Spinal cord (tissue), 10 donors: ENCODE results near the gene AKT1S1. TPM values are rescaled to one million over a fixed set of nuclear protein-coding genes. Genes with fewer than 3 reads are reported as not detected.
A peak's percentile ranks its signal among the peaks of the same experiment; 100 is the strongest.

Experiments used
- DNase-seq, 6 donors: peaks; one replicate each; pipeline versions ENCODE4 v3.0.0 to v3.0.0-alpha.2; 2013 to 2015; ENCODE audit warnings: low spot score in 6 of 6, low read depth in 4 of 6
- H3K27ac ChIP-seq: one replicate; pipeline ENCODE4 v1.5.1; 2013; ENCODE audit warnings: low read depth, low read length, control low read depth
- H3K27me3 ChIP-seq: one replicate; pipeline ENCODE4 v1.6.1; 2013; ENCODE audit warnings: low read length; ENCODE audit not compliant: control insufficient read depth, insufficient read depth
- H3K36me3 ChIP-seq: one replicate; pipeline ENCODE4 v1.6.1; 2013; ENCODE audit warnings: low read length; ENCODE audit not compliant: control insufficient read depth, insufficient read depth
- H3K4me1 ChIP-seq: one replicate; pipeline ENCODE4 v1.6.1; 2013; ENCODE audit warnings: low read length; ENCODE audit not compliant: control insufficient read depth, insufficient read depth
- H3K4me3 ChIP-seq: one replicate; pipeline ENCODE4 v1.5.1; 2013; ENCODE audit warnings: low read depth, low read length, control low read depth
- H3K9me3 ChIP-seq: one replicate; pipeline ENCODE4 v1.6.1; 2013; ENCODE audit warnings: low read length; ENCODE audit not compliant: control insufficient read depth, insufficient read depth
- WGBS: methylation state at CpG from one replicate; pipeline ENCODE4 v1.1.5; 2013; ENCODE audit warnings: missing lambda C conversion rate; ENCODE audit not compliant: insufficient coverage; 5-methylcytosine and 5-hydroxymethylcytosine counted together
- polyA plus RNA-seq, 2 donors: library from polyadenylated mRNA; unstranded; fragments of 120-200 nt; gene quantifications; one replicate each; pipeline ENCODE4 v1.2.1, GENCODE V29; 2013; ENCODE audit not compliant: insufficient read length in 2 of 2
- total RNA-seq, 2 donors: library from RNA; depleted of rRNA in 1 of 2; stranded (reverse); fragments of 120-200 nt in 1 of 2; fragments of >200 nt in 1 of 2; gene quantifications; one replicate each; pipeline versions ENCODE4 v1.2.3 to v1.2.4, GENCODE V29; 2013 to 2014
- donor health status: healthy.

Gene AKT1S1
- total and polyA plus RNA-seq, 4 donors: 3.8 to 43.8 (median 26.0) TPM

DNA sequence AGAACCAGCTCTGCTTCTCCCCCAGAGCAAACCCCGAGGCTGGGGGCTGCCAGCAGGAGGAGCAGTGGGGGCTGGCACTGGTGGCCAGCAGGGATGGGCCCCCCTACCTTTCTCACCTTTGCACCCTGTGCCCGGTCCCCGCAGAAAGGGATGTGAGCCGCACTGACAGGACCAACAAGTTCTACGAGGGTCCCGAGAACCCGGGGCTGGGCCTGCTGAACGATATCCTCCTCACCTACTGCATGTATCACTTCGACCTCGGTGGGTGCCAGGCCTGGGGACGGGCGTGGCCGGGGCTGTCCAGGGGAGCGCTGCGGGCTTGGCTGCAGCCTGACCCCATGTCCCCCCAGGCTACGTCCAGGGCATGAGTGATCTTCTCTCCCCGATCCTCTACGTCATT is 7.0 kb upstream of the AKT1S1 start:
- Histone ChIP-seq H3K4me1 (no peaks in the 10 kb centered on the region), H3K4me3 (no peak overlapping the region), H3K36me3 (peaks cover 88% of the 10 kb centered on the region), H3K27ac (no peak overlapping the region), H3K9me3 (no peaks in the 10 kb centered on the region), H3K27me3 (no peaks in the 10 kb centered on the region)
- no peak for DNase-seq
- 98% methylated on average over 16 of the region's 18 CpGs for WGBS

DNA sequence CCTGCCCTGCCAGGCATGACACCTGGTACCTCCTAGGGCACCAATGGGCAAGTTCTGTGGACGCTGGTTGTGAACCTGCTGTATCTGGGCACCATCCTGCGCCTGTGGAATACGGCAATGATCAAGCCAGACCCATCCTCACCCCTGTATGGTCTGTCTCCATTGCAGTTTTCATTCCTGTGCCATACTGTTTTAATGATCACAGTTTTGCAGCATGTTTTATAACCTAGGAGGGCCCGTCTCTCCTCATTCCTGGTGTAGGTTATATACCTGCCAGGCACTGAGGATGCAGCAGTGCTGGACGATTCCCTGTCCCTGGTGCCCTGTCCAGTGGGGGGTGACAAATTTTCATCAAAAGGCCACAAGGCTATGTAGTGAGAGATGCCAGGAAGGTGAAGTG is 5.9 kb upstream of the AKT1S1 start:
- H3K27ac ChIP-seq: no peak overlapping the region
- peaks cover 86% of the 10 kb centered on the region for H3K36me3 ChIP-seq
- WGBS: 100% methylated on average over 5 of the region's 5 CpGs

DNA sequence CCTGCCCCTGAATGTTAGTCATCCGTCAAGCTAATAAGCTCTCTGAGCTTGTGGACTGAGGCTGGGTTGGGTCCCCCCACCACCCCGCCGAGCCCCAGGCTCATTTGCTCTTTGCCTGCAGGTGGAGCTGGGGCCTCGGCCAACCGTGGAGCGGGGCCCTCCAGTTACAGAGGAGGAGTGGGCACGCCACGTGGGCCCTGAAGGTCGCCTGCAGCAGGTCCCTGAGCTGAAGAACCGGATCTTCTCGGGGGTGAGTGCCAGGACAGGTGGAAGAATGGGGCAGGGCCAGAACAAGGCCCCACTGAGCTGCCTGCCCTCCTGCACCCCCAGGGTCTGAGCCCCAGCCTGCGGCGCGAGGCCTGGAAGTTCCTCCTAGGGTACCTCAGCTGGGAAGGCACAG is 5.5 kb upstream of the AKT1S1 start:
- Histone ChIP-seq H3K4me3 (no peak overlapping the region), H3K9me3 (no peaks in the 10 kb centered on the region), H3K27ac (no peak overlapping the region), H3K27me3 (no peaks in the 10 kb centered on the region), H3K36me3 (peaks cover 81% of the 10 kb centered on the region), H3K4me1 (peaks cover 11% of the 10 kb centered on the region)
- WGBS: 96% methylated on average over 13 of the region's 14 CpGs
- DNase-seq: no peak

More for the DNA sequence above, 5.9 kb upstream of the AKT1S1 start:
- Histone ChIP-seq H3K9me3 (no peaks in the 10 kb centered on the region), H3K27me3 (no peaks in the 10 kb centered on the region), H3K4me1 (peaks cover 8% of the 10 kb centered on the region), H3K4me3 (no peak overlapping the region)
- no peak for DNase-seq

GRCh38 chr19:49881672-49882394 is 4.7 kb upstream of the AKT1S1 start:
- no peak for DNase-seq
- H3K4me1 ChIP-seq: peaks cover 11% of the 10 kb centered on the region
- H3K27me3 ChIP-seq: no peaks in the 10 kb centered on the region
- no peak overlapping the region for H3K4me3 ChIP-seq
- no peaks in the 10 kb centered on the region for H3K9me3 ChIP-seq
- 87% methylated on average over 22 of the region's 31 CpGs for WGBS
- H3K27ac ChIP-seq: no peak overlapping the region
- peaks cover 73% of the 10 kb centered on the region for H3K36me3 ChIP-seq

DNA sequence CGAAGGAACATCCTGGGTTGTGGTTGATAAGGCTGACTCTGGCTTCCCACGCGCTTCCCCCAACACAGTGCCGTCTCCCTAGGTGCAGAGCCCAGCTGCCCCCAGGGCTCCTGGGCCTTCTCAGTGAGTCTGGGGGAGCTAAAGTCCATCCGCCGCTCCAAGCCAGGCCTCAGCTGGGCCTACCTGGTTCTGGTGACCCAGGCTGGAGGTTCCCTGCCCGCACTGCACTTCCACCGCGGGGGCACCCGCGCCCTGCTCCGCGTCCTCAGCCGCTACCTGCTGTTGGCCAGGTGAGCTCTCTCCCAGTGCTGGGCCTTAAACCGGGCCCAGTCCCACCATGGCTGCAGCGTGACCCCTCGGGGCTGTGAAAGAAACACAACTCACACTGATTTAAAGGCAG is 4.0 kb upstream of the AKT1S1 start:
- over 99% methylated on average over 17 of the region's 17 CpGs for WGBS
- no peak for DNase-seq
- Histone ChIP-seq H3K36me3 (peaks cover 73% of the 10 kb centered on the region), H3K4me1 (peaks cover 11% of the 10 kb centered on the region), H3K27ac (no peak overlapping the region), H3K9me3 (no peaks in the 10 kb centered on the region), H3K27me3 (no peaks in the 10 kb centered on the region), H3K4me3 (no peak overlapping the region)

DNA sequence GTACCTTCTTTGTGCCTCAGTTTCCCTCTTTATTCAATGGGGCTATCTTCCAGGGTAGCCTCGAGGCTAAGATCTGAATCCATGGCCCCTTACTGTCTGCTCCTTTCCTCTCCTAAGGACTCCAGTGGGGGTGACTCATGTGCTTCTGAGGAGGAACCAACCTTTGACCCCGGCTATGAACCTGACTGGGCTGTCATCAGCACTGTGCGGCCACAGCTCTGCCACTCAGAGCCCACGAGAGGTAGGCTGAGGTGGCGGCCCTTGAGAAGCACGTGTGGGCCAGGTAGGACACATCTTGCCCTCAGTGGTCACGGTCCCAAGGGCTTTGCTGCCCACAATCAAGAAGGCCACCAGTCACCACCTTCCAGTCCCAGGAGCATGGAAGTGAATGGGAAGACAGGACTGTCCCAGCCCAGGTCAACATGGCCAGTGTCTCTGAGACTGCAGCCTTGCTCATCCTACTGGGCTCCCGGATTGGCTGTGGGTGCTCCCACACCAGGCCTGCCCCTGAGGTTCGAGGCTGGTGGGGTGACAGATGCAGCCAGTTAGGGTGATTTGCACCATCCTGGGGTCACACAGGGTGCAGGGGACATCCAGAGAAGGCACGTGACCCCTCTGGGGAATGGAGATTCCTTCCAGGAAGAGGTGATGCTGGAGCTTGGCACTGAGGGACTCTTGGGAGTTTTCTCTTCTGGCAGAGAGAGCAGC is 3.2 kb upstream of the AKT1S1 start:
- Histone ChIP-seq H3K9me3 (no peaks in the 10 kb centered on the region), H3K27ac (no peak overlapping the region), H3K36me3 (peaks cover 70% of the 10 kb centered on the region), H3K4me3 (no peak overlapping the region), H3K4me1 (peaks cover 19% of the 10 kb centered on the region), H3K27me3 (no peaks in the 10 kb centered on the region)
- WGBS: 95% methylated on average over 9 of the region's 10 CpGs
- no peak for DNase-seq

- H3K4me3 ChIP-seq: no peak overlapping the region
- H3K4me1 ChIP-seq: peaks cover 23% of the 10 kb centered on the region
- WGBS: 94% methylated on average over 7 of the region's 12 CpGs
- no peak for DNase-seq
- no peak overlapping the region for H3K27ac ChIP-seq
- H3K27me3 ChIP-seq: no peaks in the 10 kb centered on the region
- H3K36me3 ChIP-seq: peaks cover 69% of the 10 kb centered on the region
- H3K9me3 ChIP-seq: no peaks in the 10 kb centered on the region
These were observed 2.2 kb upstream of the AKT1S1 start for GRCh38 chr19:49879243-49879963.

DNA sequence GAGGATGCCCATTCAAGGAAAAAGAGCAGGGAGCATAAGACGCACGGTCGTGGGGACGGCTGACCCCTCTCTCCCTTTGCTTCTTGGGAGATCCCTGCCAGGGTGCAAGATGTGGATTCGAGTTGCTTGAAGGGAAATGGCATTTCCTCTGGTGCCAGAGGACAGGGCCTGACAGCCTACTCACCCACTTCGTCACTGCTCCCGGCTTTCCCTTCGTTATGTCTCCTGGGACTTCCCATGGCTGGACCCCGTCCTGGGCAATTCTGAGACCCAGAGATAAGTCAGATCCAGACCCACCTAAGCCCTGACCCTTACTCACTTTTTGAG is 1.6 kb upstream of the AKT1S1 start:
- H3K27ac ChIP-seq: peak overlapping the region; percentile 100
- H3K9me3 ChIP-seq: no peaks in the 10 kb centered on the region
- no peaks in the 10 kb centered on the region for H3K27me3 ChIP-seq
- peaks cover 23% of the 10 kb centered on the region for H3K4me1 ChIP-seq
- H3K36me3 ChIP-seq: peaks cover 69% of the 10 kb centered on the region
- no peak for DNase-seq
- WGBS: 82% methylated on average over 9 of the region's 9 CpGs
- H3K4me3 ChIP-seq: no peak overlapping the region

DNA sequence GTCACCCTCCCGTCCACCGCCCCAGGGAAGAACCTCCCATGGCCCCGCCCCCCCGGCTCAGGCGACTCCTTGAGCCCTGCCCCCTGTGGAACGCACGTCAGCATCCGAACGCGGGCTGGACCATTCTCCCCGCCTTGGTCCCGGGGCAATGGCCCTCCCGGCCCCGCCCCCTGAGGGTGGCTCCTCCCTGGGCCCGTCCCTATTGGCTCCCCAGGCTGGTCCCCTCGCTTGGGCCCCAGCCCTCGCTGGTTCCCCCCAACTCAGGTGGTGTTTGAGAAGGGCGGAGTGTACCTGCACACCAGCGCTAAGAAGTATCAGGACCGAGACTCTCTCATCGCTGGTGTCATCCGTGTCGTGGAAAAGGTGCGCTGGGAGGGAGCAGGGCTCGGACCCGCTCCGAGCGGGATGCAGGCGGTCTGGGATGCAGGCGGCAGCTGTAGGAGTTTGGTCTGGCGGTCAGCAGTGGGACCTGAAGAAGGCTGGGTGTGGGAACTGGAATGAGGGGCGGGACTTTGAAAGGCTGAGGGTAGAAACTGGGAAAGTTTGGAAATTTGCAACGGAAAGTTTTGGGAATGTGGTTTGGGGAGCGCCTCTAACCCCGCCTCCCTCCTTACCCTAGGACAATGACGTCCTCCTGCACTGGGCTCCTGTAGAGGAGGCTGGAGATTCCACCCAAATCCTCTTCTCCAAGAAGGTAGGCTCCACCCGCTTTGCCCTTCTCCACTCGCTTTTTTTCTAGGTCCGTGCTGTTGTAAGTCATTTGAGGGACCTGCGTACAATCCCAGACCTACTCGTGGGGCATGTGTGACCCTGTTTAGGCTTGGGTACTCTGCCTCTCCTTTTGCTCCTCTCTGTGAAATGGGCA is 956 bp upstream of the AKT1S1 start:
- peak in 5 of 6 donors; percentile 71 to 96 (median 81) for DNase-seq
- 5% methylated on average over 37 of the region's 41 CpGs for WGBS
- Histone ChIP-seq H3K4me1 (peaks cover 23% of the 10 kb centered on the region), H3K4me3 (peak overlapping the region; percentile 96), H3K9me3 (no peaks in the 10 kb centered on the region), H3K27me3 (no peaks in the 10 kb centered on the region), H3K27ac (peak overlapping the region; percentile 100), H3K36me3 (peaks cover 69% of the 10 kb centered on the region)
